GM12874 (cell line): ENCODE data around the gene HDAC4.

Experiments
- TF ChIP-seq, protein P1 (sequence below): IDR thresholded peaks from 2 replicates; pipeline ENCODE4 v1.5.1; 2011; ENCODE audit warnings: low read depth, mild to moderate bottlenecking, control low read depth, low read length, moderate library complexity; ENCODE audit not compliant: insufficient read depth

HDAC4 gene

DNA sequence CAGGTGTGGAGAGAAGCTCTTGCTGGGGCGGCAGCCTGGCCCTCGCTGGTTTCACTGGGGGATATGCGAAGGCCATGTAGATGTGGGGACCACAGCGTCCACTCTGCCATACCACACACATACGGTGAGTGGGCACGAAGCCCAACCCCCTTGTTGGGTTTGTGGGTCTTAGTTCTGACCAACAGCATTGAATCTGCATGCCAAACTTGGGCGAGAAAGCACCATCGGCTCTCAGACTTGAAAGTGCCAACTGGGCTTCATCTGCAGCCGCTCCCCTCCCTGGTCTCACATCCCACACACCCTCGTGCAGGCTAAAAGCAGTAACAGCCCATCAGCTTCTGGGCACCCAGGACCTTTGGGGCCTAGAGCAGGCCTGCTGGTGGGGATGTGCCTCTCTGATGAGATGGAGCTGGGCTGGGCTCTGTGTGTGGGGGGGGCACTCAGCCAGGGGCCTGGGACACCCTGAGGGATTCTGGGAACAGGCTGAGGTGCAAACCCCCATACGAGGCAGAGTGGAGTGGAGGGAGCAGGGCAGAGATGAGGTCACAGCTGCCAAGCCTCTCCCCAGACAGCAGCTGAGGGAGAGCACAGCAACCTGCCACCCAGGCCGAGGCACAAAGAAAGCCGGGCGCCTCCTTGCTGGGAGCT lies 288.6 kb downstream of the HDAC4 start:
- TF ChIP-seq, protein P1, sequence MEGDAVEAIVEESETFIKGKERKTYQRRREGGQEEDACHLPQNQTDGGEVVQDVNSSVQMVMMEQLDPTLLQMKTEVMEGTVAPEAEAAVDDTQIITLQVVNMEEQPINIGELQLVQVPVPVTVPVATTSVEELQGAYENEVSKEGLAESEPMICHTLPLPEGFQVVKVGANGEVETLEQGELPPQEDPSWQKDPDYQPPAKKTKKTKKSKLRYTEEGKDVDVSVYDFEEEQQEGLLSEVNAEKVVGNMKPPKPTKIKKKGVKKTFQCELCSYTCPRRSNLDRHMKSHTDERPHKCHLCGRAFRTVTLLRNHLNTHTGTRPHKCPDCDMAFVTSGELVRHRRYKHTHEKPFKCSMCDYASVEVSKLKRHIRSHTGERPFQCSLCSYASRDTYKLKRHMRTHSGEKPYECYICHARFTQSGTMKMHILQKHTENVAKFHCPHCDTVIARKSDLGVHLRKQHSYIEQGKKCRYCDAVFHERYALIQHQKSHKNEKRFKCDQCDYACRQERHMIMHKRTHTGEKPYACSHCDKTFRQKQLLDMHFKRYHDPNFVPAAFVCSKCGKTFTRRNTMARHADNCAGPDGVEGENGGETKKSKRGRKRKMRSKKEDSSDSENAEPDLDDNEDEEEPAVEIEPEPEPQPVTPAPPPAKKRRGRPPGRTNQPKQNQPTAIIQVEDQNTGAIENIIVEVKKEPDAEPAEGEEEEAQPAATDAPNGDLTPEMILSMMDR: no peak

DNA sequence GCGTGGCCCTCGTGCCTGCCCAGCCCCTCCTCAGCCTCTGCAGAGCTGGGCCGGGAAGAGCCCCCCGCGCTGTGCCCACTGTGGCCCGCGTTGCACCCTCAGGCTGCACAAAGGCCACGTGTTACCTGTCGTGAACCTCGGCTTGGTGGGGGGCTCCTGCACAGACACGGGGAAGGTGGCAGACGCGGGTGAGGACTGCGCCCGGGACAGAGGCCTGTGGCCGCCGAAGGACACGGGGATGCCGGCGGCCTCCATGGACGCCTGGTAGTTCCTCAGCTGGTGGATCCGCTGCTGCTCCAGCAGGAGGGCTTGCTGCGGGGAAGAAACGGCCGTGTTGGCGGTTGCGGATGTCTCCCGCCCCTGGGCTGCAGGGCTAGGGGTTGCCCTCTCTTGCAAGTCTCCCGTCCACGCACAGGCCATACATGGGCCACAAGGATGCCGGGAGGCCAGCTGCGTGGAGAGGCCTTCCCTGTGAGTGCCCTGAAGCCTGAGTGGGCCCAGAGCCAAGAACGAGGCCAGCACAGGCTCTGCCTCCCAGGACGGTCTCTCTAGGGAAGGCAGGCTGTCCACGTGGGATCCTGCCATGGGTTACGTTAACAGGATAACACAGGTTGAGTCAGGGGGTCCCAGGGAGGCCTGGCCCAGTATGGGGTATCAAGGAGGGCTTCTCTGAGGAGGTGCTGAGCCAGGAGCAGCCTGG lies 289.3 kb downstream of the HDAC4 start:
- TF ChIP-seq, protein P1: no peak

DNA sequence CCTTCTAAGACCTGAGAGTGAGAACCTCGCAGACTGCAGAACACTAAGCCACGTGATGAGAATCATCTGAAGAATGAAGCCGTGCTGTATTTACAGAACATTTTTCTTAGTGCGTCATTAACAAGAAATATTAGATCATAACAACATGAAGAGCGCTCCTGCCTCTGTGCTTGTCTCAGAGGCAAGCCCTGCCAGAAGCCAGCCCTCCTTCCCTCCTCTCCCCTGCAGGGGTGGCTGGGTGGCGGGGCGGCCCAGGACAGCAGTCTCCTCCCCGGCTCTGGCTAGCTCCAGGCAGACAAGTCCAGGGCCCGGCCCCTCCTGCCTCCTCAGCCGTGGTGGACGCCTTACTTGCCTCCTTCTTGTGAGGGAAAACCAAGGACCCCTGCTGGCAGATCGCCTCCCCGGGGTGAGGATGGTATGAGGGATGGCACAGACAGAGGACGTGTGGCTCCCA lies 290.2 kb downstream of the HDAC4 start:
- TF ChIP-seq, protein P1: no peak

DNA sequence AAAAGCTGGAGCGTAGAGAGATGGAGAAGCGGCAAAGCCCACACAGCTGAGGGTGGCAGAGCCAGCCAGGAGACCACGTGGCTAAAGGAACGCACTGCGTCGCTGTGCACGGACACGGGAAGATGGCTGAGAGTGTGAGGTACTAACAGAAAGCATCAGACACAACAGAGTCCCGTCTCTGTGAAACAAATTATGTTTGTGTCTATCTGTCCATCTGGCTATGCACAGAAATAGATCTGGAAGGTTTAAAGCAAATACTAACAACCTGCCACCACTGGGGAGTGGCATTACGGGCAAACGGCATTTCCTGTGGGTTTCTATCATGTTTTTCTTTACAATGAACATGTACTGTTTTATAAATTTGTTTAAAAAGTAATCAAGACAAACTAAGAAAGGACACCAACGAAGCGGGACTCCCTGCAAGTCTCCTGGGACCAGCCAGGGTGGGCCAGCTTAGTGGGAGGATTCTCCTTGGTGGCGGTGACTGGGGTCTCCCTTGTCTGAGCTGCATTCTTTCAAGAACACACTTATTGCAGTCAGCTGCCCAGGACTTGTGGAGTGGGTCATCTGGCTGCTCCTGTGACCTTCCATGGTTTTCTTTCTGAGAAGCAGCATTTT lies 290.8 kb downstream of the HDAC4 start:
- TF ChIP-seq, protein P1: no peak

DNA sequence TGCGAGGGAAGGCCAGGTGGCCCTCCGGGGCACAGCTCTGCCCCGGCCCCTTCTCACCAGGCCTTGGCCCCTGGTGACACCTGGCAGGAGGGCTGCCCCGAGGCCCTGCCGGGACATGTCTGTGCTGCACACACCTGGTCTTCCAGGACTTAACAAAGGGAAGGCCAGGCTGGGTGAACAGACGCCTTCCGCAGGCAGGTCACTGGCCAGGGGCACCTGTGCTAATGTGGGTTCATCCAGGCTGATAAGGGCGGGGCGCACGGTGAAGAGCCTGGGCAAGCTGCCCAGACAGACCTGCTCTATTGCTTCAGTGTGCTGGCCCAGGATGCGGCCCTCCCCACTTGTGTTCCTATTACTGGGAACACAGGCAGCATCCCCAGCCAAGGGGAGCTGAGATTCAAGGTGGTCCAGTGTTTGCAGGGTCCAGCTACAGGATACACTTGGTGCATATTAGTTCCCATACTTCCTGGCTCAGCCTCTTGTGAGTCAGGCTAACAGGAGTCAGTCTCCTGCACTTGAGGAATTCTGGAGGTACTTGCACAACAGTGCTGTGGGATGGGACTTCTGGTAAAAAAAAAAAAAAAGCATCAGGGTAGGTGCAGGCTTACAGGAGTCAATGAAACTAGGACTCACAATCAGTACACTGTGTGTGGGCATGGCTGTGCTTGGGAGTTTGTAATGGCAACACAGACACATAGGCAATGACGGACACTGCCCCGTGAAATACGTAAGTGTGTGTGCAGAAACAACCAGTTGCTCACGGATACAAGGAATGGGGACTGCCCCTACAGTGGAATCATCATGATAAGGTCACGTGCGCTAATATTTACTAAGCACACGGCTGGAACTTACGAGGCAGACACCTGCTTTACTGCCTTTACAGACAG lies 291.5 kb downstream of the HDAC4 start:
- TF ChIP-seq, protein P1: no peak

DNA sequence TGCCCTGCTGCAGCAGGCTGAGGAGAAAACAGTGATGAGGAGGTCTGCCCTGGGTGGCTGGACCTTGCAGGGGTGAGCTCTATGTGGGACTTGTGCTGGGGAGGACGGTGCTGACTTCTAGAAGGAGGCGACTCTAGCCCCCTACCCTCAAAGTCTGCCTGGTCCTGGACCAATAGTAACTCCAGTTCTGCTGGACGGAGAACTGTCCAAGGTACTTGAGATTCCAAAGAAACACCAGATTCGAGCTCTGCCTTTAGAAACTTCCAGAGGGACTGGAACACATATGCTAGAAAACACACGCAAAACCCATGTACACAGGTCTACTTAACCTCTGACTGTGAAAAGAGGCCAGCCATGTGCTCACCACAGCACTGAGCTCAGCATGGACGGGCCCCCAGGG lies 292.4 kb downstream of the HDAC4 start:
- TF ChIP-seq, protein P1: no peak

DNA sequence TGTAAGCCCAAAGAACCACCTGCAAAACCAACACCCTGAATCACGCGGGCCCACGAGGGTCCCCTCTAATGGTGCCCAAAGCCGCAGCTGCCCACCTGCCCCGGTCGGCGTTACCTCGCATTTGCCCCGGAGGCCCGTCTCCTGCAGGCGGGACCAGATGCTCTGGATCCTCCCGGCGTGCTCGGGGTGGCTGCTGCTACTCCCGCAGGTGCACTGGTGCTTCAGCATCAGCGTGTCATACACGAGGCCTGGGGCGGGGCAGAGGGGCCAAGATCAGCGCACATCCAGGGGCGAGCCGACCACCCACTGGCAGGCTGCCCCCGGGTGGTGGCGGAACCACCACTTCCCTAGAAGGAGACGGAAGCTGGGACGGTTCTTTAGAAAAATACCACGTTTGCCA lies 292.9 kb downstream of the HDAC4 start:
- TF ChIP-seq, protein P1: no peak
